IPS DF 6.9 (cell line): Measurements from ENCODE around the gene RSPH1.

Experiments used
- DNase-seq: peaks from one replicate; pipeline ENCODE4 v3.0.0-alpha.2; 2013; ENCODE audit warnings: low read depth, low spot score
- H3K27ac ChIP-seq: one replicate; pipeline ENCODE4 v1.5.1; 2013; ENCODE audit warnings: low read length, control low read depth
- H3K27me3 ChIP-seq: 2 replicates; pipeline ENCODE4 v1.6.1; 2013; ENCODE audit warnings: mild to moderate bottlenecking, low read length; ENCODE audit not compliant: control insufficient read depth, insufficient read depth
- H3K36me3 ChIP-seq: 2 replicates; pipeline ENCODE4 v1.6.1; 2013; ENCODE audit warnings: low read length; ENCODE audit not compliant: control insufficient read depth, insufficient read depth
- H3K4me1 ChIP-seq: 2 replicates; pipeline ENCODE4 v1.6.1; 2013; ENCODE audit warnings: low read length; ENCODE audit not compliant: control insufficient read depth, insufficient read depth
- H3K4me3 ChIP-seq: 2 replicates; pipeline ENCODE4 v1.5.1; 2013; ENCODE audit warnings: mild to moderate bottlenecking, low read length
- H3K9me3 ChIP-seq: 2 replicates; pipeline ENCODE4 v1.6.1; 2013; ENCODE audit warnings: low read length, inconsistent platforms; ENCODE audit not compliant: control insufficient read depth, insufficient read depth
- WGBS: extraction: QIAGEN DNeasy Blood & Tissue Kit; methylation state at CpG from one replicate; pipeline ENCODE4 v1.1.7; 2013; ENCODE audit warnings: mixed read lengths, missing lambda C conversion rate; ENCODE audit not compliant: insufficient read length, insufficient coverage; 5-methylcytosine and 5-hydroxymethylcytosine counted together

Gene RSPH1

DNA sequence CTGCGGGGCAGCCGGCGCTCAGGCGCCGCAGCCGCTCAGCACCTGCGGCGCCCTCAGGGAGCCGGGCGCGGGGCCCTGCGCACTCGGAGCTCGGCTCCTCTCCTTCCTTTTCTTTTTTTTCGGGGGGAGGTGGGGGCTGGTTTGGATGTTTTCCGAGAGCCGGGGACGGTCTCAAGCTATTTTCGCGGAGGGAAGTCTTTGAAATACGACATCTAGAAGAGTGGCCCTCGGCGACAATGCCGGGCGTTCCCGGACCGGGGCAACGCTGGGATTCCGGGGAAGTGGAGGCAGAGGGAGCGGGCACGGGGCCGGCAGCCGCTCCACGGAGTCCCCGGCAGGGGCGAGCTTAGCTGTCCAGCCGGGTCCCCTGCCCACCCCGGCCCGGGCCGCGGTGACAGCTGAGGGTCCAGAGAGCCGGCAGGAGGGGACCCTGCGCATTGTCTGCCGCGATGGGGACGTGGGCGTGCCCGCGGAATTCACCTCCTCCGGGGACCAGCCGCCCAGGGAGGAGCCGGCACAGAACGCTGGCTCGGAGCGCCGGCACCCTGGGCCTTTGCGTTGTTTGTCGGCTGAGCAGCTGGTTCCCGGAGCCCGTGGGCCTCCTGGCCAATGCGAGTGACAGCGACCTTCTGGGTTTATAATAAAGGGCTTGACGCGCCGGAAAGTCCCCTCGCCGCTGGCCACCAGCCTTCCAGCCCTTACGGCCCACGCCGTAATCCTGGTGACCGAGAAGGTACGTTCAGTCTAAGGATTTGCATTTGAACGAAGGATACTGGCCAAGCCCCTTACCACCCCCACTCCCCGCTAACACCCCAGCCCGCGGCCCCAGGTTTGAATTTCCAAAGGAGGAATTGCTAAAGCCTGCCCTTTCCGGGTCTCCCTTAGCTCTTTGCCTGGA is 18.2 kb upstream of the RSPH1 start:
- no peaks in the 10 kb centered on the region for H3K4me1 ChIP-seq
- no peaks in the 10 kb centered on the region for H3K27me3 ChIP-seq
- DNase-seq: no peak
- H3K27ac ChIP-seq: no peak overlapping the region
- no peaks in the 10 kb centered on the region for H3K9me3 ChIP-seq
- no CpG with 5 or more reads among the region's 77 CpGs for WGBS
- no peaks in the 10 kb centered on the region for H3K36me3 ChIP-seq
- H3K4me3 ChIP-seq: peak overlapping the region; percentile 50

DNA sequence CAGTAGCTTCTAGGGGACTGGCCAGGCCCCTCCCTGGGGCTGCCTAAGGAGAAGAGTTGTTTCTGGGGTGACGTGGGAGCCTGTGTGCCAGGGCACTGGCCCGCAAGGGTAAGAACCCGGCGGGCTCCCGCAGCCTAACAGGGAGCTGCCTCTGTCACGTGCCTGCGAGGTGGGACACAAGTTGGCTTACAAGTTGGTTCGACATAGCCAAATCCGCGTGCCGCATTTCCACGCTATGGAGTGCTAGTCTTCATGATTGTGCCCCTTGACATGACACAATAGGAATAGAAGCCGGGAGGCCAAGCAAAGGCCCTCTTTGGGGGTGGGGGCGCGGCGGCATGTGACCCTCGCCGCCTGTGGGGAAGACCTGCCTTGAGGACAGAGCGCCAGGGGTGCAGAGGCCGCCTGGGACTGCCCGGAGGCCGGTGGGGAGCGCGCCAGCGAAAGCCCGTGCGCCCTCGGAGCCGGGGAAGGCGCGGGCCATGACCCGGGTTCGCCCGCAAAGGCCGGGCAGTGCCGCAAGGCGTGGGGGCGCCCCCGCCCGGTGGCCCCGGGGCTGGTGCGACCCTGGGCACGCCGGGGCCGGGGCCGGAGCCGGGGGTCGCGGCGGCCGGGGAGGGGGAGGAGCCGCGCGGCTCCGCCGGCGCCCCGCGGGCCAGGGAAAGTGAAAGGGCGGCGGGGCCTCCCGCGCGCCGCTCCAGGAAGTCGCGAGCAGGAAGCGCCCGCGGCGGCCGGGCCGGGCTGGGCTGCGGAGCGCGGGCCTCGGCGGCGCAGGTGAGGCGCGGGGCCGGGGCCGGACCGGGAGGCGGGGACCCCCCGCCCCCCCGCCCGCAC is 17.3 kb upstream of the RSPH1 start, which contains the start of gene SLC37A1:
Gene SLC37A1 (plus strand): TSS at position 702 of the 834 bp plus-strand sequence. CDS start 4,603 bp downstream, outside the sequence.
- H3K27me3 ChIP-seq: no peaks in the 10 kb centered on the region
- peak within 1 kb of the TSS; percentile 50 for H3K4me3 ChIP-seq
- no peak for DNase-seq
- H3K36me3 ChIP-seq: no peaks in the 10 kb centered on the region
- H3K27ac ChIP-seq: no peak within 1 kb of the TSS
- WGBS: no CpG with 5 or more reads among the region's 88 CpGs
- H3K9me3 ChIP-seq: no peaks in the 10 kb centered on the region
- H3K4me1 ChIP-seq: no peaks in the 10 kb centered on the region

DNA sequence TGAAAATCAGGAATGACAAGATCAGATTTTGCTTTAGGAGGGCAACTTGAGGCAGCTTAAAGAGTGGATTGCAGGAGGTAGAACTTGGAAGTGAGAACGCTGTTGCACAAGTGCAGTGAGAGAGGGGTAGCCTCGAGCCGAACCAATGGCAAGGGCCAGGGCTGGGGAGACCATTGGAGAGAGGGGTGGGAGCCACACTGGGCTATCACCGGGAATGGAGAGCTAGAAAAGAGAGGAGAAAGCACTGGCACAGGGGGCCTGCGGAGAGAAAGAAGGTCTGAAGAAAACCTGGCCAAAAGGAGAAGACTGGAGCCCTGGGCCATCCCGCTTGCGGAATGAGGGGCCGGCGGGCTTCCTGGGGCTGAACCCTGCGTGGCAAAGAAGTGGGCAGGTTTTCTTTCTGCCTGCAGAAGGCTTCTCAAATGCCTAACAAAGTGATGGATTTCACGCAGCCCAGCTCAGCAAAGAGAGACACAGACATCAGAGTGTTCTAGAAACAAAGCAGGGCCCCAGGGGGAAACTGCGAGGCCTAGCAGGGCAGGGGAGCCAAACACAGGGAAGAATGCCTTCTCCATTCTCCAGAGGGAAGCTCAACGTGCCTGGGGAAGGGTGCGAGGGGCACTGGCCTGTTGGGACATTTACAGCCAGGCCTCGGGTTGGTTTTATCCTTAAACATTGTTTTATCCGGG is 16.5 kb upstream of the RSPH1 start:
- WGBS: no CpG with 5 or more reads among the region's 16 CpGs
- H3K4me3 ChIP-seq: no peak overlapping the region
- no peaks in the 10 kb centered on the region for H3K4me1 ChIP-seq

GRCh38 chr21:42509244-42509643 is 13.2 kb upstream of the RSPH1 start:
- H3K4me1 ChIP-seq: no peaks in the 10 kb centered on the region
- H3K27ac ChIP-seq: no peak overlapping the region
- no CpG with 5 or more reads among the region's 11 CpGs for WGBS
- H3K36me3 ChIP-seq: no peaks in the 10 kb centered on the region
- no peaks in the 10 kb centered on the region; the same call in 1 of the 2 replicates for H3K27me3 ChIP-seq
- H3K9me3 ChIP-seq: no peaks in the 10 kb centered on the region
- no peak for DNase-seq
- H3K4me3 ChIP-seq: no peak overlapping the region

More for the DNA sequence above, 16.5 kb upstream of the RSPH1 start:
- no peak for DNase-seq
- Histone ChIP-seq H3K27ac (no peak overlapping the region), H3K36me3 (no peaks in the 10 kb centered on the region), H3K9me3 (no peaks in the 10 kb centered on the region), H3K27me3 (no peaks in the 10 kb centered on the region)

DNA sequence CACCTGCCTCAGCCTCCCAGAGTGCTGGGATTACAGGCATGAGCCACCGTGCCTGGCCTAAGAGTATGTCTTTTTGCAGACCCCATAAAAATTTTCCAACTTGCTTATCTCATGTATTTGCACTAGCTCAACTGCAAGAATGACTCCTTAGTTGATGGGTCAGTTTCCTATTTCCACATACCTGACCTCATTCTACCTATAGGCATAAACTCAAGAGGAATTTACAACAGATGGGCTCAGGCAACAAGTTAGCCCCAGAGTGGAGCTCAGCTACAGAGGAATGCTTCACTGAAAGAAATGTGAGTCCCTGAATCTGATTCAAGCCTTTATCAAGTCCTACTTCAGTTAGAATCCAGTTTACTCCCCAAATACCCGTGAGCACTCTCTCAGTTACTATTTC is 12.3 kb upstream of the RSPH1 start:
- WGBS: no CpG with 5 or more reads among the region's 2 CpGs
- Histone ChIP-seq H3K27me3 (no peaks in the 10 kb centered on the region; the same call in 1 of the 2 replicates), H3K9me3 (no peaks in the 10 kb centered on the region), H3K27ac (no peak overlapping the region), H3K4me3 (no peak overlapping the region), H3K4me1 (no peaks in the 10 kb centered on the region), H3K36me3 (no peaks in the 10 kb centered on the region)
- DNase-seq: no peak

DNA sequence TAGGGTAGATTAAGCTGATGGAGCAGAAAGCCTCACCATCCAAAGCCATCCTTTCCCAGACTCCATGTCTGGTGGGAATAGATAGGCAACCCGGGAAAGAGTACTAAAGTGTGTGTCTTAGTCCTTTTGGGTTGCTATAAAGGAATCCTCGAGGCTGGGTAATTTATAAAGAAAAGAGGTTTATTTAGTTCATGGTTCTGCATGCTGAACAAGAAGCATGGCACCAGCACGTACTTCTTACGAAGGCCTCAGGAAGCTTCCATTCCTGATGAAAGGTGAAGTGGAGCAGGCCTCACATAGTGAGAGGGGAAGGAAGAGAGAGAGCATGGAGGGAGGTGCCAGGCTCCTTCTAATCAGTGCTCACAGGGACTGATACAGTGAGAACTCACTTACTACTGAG is 11.4 kb upstream of the RSPH1 start:
- Histone ChIP-seq H3K4me1 (no peaks in the 10 kb centered on the region), H3K4me3 (no peak overlapping the region), H3K27me3 (no peaks in the 10 kb centered on the region; the same call in 1 of the 2 replicates), H3K36me3 (no peaks in the 10 kb centered on the region), H3K27ac (no peak overlapping the region), H3K9me3 (no peaks in the 10 kb centered on the region)
- no CpG with 5 or more reads among the region's 4 CpGs for whole genome bisulfite sequencing
- no peak for DNase-seq

DNA sequence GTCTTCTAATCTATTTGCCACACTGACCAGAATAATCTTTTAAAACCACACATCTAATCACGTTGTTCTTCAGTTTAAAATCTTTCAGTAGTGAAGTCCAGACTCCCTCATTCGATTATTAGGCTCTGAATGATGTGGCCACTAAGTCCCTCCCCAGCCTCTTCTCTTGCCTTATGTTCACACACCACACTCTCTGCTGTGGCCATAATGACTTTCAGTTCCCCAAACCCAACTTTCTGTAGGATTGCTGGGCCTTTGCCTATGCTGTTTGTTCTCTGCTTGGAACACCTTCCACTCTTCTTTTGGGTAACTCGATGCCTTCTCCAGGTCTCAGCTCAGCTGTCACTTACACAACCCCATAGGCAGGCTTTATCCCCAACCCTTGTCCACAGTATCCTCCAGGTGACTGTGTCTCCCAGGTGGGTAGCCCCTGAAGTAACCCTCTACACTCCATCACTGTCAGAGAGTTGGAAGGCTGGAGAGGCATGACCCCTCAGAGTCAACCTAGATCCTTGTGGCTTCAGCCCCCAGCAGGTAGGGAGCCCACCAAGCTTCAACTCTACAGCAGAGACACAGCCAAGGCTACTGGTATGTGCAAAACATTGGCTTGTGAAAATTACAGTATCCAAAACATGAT is 9.2 kb upstream of the RSPH1 start:
- H3K27me3 ChIP-seq: no peaks in the 10 kb centered on the region; the same call in 1 of the 2 replicates
- no peak overlapping the region for H3K4me3 ChIP-seq
- H3K36me3 ChIP-seq: no peaks in the 10 kb centered on the region
- DNase-seq: no peak
- no peaks in the 10 kb centered on the region for H3K9me3 ChIP-seq
- H3K4me1 ChIP-seq: no peaks in the 10 kb centered on the region
- WGBS: no CpG with 5 or more reads among the region's 3 CpGs
- no peak overlapping the region for H3K27ac ChIP-seq

DNA sequence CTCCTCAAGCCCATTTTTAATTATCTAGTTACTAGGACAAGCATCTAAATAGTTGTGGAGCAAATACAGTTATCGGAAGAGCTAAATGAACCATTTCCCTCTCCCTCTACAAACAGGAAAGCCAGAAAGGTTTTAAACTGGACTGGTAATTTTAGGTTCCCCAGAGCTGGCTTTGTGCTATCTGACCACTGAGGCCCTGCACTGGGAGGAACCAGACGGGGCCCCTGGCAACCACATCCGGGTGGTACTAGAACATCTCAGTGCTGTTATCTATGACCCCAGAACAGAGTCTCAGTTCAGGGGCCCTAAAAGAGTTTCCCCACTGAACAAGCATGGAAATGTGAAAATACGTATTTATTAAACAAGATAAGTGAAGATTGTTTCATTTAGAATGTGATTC is 7.7 kb upstream of the RSPH1 start:
- no peak for DNase-seq
- no CpG with 5 or more reads among the region's 4 CpGs for WGBS
- H3K27me3 ChIP-seq: no peaks in the 10 kb centered on the region; the same call in 1 of the 2 replicates

DNA sequence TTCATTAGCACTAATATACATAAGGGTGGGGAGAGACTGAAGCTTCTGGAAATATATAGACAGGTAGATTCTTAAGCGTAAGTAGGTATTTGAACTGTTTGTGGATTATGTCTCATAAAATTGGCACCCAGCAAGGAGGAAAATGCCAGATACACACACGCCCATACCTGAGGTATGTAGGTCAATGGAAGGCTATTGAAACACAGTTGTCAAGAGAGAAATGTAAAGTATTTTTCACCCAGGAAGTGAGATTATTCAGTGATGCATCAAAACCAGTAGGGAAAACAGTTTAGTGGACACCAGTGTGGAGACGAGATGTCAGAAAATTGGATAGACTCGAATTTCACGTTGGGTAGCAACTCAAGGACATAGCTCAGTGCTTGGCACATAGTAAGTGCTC is 4.7 kb upstream of the RSPH1 start:
- no peaks in the 10 kb centered on the region for H3K27me3 ChIP-seq
- no peak for DNase-seq
- no peaks in the 10 kb centered on the region for H3K4me1 ChIP-seq
- no CpG with 5 or more reads among the region's 5 CpGs for WGBS
- H3K27ac ChIP-seq: no peak overlapping the region
- H3K4me3 ChIP-seq: no peak overlapping the region
- no peaks in the 10 kb centered on the region for H3K36me3 ChIP-seq
- H3K9me3 ChIP-seq: no peaks in the 10 kb centered on the region

More for the DNA sequence above, 7.7 kb upstream of the RSPH1 start:
- H3K27ac ChIP-seq: no peak overlapping the region
- no peak overlapping the region for H3K4me3 ChIP-seq
- H3K9me3 ChIP-seq: no peaks in the 10 kb centered on the region
- no peaks in the 10 kb centered on the region for H3K36me3 ChIP-seq
- no peaks in the 10 kb centered on the region for H3K4me1 ChIP-seq
